SW 1271 (cell line): ENCODE measurements around the gene EDIL3.

Experiments used
- DNase-seq, 2 experiments: peaks; one replicate each; lab custom pipeline; 2025; lab: John Stamatoyannopoulos, UW

The EDIL3 gene, protein sequence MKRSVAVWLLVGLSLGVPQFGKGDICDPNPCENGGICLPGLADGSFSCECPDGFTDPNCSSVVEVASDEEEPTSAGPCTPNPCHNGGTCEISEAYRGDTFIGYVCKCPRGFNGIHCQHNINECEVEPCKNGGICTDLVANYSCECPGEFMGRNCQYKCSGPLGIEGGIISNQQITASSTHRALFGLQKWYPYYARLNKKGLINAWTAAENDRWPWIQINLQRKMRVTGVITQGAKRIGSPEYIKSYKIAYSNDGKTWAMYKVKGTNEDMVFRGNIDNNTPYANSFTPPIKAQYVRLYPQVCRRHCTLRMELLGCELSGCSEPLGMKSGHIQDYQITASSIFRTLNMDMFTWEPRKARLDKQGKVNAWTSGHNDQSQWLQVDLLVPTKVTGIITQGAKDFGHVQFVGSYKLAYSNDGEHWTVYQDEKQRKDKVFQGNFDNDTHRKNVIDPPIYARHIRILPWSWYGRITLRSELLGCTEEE

DNA sequence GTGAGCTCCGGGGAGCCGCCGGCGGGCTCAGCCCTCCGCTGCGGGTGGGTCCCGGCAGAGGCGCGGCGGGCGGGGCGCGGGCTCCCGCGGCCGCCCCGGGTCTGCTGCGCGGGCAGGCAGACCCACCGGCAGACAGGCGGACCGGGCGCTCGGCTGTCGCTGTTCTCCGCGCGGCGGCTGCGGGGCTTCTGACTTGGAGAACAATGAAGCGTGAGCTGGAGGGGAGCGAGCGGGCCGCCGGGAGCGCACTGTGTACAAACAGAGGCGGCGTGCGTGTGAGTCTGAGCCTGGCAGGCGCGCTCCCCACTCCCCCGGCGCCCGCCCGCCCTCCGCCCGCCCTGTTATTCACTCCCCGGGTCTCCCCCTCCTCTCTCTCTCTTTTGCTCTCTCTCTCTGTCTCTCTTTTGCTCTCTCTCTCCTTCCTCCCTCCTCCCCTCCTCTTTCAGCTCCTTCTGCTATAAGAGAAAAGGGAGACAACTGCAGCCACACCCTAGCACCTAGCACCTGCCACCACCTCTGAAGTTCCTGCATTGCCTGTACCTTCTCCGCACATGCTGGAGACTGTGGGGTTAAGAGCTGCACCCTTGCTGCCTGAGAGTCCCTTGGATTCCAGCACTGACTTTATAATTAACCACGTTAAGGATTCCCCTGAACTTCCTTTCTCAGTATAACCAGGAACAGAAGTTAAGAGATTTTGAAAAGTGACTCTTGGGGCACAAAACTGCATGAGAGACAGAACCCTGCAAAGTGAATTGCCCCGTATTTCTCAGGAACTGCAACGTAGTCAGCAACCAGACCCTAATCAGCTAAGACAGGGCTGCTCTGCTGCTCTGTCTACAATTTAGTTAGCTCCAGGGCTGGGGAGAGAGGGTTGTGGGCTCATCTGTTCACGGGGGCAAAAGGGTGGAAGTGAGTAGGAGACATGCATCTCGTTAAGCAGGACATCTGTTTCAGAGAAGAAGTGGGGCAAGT, at the start of gene EDIL3:
Gene EDIL3, minus strand, starts transcription at position 277 of the 972 bp plus-strand sequence. CDS start 506 bp downstream, outside the sequence.
- peak in 1 of 2 experiments; percentile 16 for DNase-seq

DNA sequence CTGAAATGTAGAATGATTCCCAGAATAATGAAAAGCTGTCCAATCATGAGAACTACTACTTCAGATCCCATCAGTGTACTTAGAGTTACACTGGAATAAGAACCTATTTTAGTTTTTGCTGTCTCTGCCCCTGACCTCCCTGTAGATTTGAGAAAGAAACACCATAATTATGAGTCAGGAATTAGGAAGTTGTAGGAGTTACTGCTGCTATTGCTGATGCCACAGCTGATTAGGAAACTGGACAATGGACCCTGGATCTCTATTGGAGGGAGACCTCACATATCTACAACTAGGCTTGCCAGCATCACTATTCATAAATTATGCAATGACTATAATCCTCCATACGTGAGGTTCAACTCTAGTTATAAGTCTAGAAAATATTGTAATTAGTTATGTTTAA, 48.8 kb upstream of the EDIL3 start:
- DNase-seq = no peak

GRCh38 chr5:84430863-84431663, 46.4 kb upstream of the EDIL3 start:
- DNase-seq = no peak

GRCh38 chr5:84430079-84430478, 45.4 kb upstream of the EDIL3 start:
- DNase-seq = no peak

DNA sequence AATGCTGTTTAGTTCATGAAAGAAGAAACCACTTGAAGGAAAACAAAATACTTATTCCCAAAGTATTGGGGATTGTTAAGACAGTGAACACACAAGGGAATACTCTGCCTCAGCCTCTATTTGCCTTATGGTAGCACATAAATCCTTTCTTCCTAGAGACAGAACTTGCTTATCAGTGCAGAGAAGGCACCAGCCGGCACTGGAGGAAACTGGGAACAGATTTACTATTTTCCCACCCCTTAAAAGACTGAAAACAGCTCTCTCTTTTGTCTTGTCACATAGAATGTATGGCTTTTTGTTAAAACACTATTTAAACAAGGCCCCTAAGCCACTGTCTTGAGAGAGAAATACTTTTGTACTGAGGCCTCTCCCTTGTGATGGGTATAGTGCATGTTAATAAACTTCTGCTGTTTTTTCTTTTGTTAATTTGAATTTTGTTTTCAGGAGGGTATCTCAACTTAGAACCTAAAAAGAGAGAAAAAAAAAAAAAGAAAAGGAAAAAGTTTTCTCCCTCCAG, 40.7 kb upstream of the EDIL3 start:
- no peak for DNase-seq

GRCh38 chr5:84419742-84420141, 35.1 kb upstream of the EDIL3 start:
- DNase-seq = no peak

DNA sequence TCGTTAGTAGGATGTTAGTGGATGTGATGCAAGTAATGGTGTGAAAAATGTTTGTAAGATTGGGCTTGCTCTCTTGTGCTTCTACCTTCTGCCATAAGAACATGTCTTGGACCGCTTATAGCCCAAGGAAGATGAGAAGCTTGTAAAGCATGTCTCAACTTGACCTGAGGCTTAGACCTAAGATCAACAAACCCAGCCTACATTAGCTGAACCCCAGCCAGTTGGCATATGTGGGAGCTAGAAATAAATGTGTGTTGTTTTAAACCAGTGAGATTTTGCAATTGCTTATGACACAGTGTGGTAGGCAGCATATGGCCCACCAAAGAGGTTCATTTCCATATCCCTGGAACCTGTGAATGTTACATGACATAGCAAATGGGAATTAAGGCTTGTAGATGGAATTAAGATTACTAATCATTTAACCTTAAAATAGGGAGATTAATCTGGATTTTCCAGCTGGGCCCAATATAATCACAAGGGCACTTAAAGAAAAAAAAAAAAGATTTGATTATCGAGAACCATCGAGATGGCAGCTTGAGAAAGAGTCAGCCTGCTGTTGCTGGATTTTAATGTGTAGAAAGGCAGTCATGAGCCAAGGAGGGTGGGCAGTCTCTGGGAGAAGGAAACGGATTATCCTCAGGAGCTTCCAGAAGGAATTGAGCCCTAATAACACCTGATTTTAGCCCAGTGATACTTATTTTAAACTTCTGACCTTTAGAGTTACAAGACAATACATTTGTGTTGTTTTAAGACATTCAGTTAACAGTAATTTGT, 27.3 kb upstream of the EDIL3 start:
- no peak for DNase-seq

DNA sequence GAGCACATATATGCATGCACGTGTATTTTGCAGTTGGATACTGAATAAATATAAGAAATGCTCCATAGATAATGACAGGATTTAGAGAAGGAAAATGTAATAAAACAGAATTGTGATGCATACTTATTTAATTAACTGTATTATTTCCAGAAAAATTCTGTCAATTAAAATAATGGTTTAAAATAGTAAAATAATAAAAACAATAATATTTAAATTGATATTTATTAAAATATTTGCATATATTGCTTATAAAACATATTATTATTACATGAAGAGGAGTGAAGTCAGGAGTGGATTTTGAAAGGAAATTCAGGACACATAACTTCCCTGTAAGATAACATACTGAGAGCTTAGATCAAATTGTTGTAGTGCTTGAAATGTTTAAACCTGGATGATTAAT, 21.4 kb upstream of the EDIL3 start:
- no peak for DNase-seq

GRCh38 chr5:84403773-84404172, 19.1 kb upstream of the EDIL3 start:
- peak in 1 of 2 experiments; percentile 55 for DNase-seq

GRCh38 chr5:84397385-84397784, 12.7 kb upstream of the EDIL3 start:
- DNase-seq = no peak

DNA sequence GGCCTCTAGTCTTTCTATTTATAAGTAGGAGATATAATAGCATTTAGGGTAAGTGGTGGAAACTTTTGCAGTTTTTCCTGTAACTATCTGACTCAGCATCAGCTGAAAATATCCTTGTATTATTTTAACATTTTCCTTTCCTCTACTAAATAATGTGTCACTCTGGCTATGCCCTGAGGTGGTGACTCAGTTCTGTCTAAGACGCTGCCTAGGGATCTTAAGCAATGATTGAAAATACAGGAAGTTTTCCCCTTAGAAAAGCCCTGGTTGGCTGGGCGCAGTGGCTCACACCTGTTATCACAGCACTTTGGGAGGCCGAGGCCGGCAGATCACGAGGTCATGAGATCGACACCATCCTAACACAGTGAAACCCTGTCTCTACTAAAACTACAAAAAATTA, 9.3 kb upstream of the EDIL3 start:
- peak; percentile 19 to 74 for DNase-seq

DNA sequence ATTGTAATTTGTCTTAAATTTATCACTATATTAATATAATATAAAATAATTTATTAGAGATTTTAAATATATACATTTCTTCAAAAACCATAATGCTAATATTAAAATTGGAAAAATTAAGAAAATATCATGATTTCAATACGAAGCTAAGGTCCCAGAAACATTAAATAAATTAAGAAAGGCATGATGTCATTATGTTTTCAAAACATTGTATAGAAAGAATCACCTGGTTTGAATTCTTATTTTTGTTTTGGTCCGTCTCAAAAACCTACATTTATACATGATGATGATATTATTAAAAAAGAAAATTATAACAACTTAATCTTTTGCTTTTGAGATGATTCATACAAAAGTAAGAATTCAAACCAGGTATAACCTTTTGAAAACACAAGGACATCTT, 8.2 kb upstream of the EDIL3 start:
- DNase-seq = no peak

DNA sequence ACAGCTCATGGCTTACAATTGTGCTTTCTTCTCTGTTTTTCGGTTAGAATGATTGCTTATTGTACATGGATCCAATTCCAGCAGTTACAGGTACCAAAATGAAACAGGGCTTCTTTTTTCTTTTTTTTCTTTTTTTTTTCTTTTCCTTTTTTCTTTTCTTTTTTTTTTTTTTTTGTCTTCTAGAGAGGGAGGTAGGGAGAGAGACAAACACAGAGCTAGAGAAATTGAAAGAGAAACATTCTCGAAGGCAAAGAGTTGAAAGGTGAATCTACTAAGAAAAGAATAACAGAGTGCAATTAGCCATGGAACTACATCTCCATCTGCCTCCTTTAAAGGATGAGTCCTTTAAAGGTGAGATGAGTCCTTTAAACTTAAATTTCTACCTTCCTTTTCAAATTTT, 1.0 kb upstream of the EDIL3 start:
- no peak for DNase-seq

DNA sequence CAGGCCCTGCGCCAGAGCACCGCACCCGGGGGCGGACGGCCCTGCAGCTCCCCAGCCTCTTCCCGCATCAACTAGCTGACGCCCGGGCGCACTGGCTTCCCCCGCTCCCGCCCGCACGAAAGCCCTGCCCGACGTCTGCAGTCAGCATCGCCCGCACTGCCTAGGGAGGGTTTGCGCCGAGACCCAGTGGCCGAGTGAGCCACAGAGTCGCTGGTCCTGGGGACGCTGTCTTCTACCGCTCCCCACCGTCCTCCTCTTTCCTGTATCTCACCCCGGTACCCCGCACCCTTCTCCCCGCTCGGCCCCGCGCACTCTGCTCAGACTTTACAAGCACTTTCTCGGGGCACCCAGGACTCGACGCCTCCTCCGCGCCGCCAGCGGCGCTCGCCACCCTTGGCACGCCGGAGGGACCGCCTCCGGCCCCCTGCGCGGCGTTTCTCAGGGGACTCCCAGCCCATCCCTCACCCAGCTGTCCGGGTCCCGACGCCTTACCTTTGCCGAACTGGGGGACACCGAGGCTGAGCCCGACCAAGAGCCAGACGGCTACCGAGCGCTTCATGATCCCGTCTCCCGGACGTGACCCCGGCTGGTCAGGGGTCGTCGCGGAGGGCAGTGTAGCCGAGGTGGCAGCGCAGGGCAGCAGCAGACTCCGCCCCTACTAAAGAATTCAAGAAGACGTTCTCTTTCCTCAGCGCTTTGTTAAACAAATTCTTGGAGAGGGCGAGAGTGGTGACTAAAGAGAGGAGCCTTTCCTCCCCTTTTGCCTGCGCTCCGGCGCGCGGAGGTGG, 670 bp downstream of the EDIL3 start:
- peak in 1 of 2 experiments; percentile 19 for DNase-seq

GRCh38 chr5:84383296-84383815, 1.3 kb downstream of the EDIL3 start:
- no peak for DNase-seq

GRCh38 chr5:84382363-84383295, 2.1 kb downstream of the EDIL3 start:
- DNase-seq = no peak

GRCh38 chr5:84381502-84382362, 2.9 kb downstream of the EDIL3 start:
- DNase-seq = no peak

GRCh38 chr5:84379749-84380148, 4.9 kb downstream of the EDIL3 start:
- peak in 1 of 2 experiments; percentile 13 for DNase-seq
